ENCODE results near the gene SYDE1.

GRCh38 chr19:15120135-15121026 is 13.2 kb downstream of the SYDE1 start:
- TF ChIP-seq CTCF (IDR thresholded peaks at IDR 0.05; ENCODE audit: low read depth, low read length, missing input control) = no peak
- no peak for TF ChIP-seq NR2F2 (IDR thresholded peaks at IDR 0.05)
- TF ChIP-seq TAF1 (conservative IDR thresholded peaks at IDR 0.05) = no peak
- TF ChIP-seq YY1 (IDR thresholded peaks at IDR 0.05) = no peak
